ENCODE measurements around the gene ELSPBP1. TPM values are rescaled to one million over a fixed set of nuclear protein-coding genes. Genes with fewer than 3 reads are reported as not detected.

The ELSPBP1 gene
- polyA plus RNA-seq, 1 of the 3 experiments (the other 2 are of a cell fraction) = not detected

DNA sequence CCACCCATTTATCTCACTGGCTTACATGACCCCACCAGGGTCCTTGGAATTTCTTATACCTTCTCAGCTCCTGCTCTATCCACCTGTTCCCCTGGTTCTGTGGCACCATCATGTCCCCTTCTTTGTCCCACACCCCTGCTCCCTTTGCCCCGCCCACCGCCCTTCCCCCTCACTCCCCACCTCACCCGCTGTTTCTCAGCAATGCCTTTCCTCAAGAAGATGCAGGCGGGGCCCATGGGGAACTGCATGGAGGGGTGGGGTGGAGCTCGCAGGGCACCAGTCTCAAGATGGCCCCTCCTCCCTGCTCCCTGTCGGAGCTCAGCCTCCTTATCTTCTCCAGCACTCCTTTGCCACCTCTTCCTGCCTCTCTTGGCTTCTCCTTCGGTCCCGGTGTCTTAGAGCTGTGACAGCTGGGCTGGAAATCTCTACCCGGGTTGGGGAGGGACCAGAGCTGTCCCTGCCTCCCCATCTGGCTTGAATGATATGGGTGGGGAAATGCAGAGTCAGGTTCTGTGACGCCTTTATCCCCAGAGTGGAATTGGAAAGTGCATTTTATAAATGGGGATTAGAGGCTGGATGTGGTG lies 49.3 kb downstream of the ELSPBP1 start, which contains the start of gene CABP5:
TSS of gene CABP5 (minus strand) at position 405 of the 584 bp plus-strand sequence. CDS start at position 248, 157 bp downstream.
- ChIA-PET CTCF (interaction anchor here (0.7 kb wide), 1 partner anchor 67 kb away, joined by 4 read pairs; the partner anchor contains the start of gene PLA2G4C), POLR2A (no interaction called here)
- Histone ChIP-seq H2AFZ (ENCODE audit: low read depth) (no peak within 1 kb of the TSS), H3K79me2 (ENCODE audit: insufficient read depth) (no peaks in the 10 kb centered on the region), H3F3A (replicated peaks; ENCODE audit: insufficient read depth) (no peaks in the 10 kb centered on the region), H3K36me3 (replicated peaks in 1 of 2; ENCODE audit: control insufficient read depth in 1 of 2, insufficient read depth in 2 of 2, low read length in 1 of 2) (no peaks in the 10 kb centered on the region), H3K4me3 (ENCODE audit: low read depth in 2 of 2, low read length in 1 of 2) (no peak within 1 kb of the TSS), H3K4me2 (no peak within 1 kb of the TSS), H4K20me1 (ENCODE audit: insufficient read depth) (no peaks in the 10 kb centered on the region), H3K9ac (no peak within 1 kb of the TSS), H3K4me1 (ENCODE audit: control insufficient read depth in 1 of 2, insufficient read depth in 2 of 2, low read depth in 1 of 2, low read length in 1 of 2) (no peaks in the 10 kb centered on the region), H3K27ac (ENCODE audit: low read depth in 2 of 2, low read length in 1 of 2) (no peak within 1 kb of the TSS), H3K27me3 (ENCODE audit: insufficient read depth) (peaks cover 22% of the 10 kb centered on the region; the same call in 1 of the 2 replicates), H3K9me3 (no peaks in the 10 kb centered on the region), H3K9me2 (no peaks in the 10 kb centered on the region)
- TF ChIP-seq, protein P1, sequence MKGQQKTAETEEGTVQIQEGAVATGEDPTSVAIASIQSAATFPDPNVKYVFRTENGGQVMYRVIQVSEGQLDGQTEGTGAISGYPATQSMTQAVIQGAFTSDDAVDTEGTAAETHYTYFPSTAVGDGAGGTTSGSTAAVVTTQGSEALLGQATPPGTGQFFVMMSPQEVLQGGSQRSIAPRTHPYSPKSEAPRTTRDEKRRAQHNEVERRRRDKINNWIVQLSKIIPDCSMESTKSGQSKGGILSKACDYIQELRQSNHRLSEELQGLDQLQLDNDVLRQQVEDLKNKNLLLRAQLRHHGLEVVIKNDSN (IDR thresholded peaks at IDR 0.05; ENCODE audit: borderline replicate concordance, low read depth) = no peak
- TF ChIP-seq RCOR1 (IDR thresholded peaks at IDR 0.05; ENCODE audit: low read length) (no peak), TCF12 (IDR thresholded peaks at IDR 0.05) (no peak), RFX5 (IDR thresholded peaks at IDR 0.05; ENCODE audit: low read length) (no peak), EP300 (IDR thresholded peaks at IDR 0.05; ENCODE audit: borderline replicate concordance in 1 of 2, low read depth in 1 of 2, low read length in 1 of 2) (no peak), RAD21 (IDR thresholded peaks at IDR 0.05; ENCODE audit: low read length) (no peak), FOXJ3 (CRISPR knock-in tag; IDR thresholded peaks at IDR 0.05) (no peak), NFIC (IDR thresholded peaks at IDR 0.05; ENCODE audit: borderline replicate concordance) (no peak), SIN3A (IDR thresholded peaks at IDR 0.05; ENCODE audit: borderline replicate concordance, low read depth, low read length) (no peak), GATA2 (CRISPR knock-in tag; IDR thresholded peaks at IDR 0.05) (no peak), FOSL2 (IDR thresholded peaks at IDR 0.05; ENCODE audit: borderline replicate concordance, low read depth) (no peak), GABPA (IDR thresholded peaks at IDR 0.05; ENCODE audit: low read depth) (no peak)
- TF ChIP-seq, protein P2, sequence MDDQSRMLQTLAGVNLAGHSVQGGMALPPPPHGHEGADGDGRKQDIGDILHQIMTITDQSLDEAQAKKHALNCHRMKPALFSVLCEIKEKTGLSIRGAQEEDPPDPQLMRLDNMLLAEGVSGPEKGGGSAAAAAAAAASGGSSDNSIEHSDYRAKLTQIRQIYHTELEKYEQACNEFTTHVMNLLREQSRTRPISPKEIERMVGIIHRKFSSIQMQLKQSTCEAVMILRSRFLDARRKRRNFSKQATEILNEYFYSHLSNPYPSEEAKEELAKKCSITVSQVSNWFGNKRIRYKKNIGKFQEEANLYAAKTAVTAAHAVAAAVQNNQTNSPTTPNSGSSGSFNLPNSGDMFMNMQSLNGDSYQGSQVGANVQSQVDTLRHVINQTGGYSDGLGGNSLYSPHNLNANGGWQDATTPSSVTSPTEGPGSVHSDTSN (IDR thresholded peaks at IDR 0.05) = no peak
- TF ChIP-seq, protein P3, sequence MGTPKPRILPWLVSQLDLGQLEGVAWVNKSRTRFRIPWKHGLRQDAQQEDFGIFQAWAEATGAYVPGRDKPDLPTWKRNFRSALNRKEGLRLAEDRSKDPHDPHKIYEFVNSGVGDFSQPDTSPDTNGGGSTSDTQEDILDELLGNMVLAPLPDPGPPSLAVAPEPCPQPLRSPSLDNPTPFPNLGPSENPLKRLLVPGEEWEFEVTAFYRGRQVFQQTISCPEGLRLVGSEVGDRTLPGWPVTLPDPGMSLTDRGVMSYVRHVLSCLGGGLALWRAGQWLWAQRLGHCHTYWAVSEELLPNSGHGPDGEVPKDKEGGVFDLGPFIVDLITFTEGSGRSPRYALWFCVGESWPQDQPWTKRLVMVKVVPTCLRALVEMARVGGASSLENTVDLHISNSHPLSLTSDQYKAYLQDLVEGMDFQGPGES (IDR thresholded peaks at IDR 0.05; ENCODE audit: low read depth, low read length) = no peak
- TF ChIP-seq, protein P4, sequence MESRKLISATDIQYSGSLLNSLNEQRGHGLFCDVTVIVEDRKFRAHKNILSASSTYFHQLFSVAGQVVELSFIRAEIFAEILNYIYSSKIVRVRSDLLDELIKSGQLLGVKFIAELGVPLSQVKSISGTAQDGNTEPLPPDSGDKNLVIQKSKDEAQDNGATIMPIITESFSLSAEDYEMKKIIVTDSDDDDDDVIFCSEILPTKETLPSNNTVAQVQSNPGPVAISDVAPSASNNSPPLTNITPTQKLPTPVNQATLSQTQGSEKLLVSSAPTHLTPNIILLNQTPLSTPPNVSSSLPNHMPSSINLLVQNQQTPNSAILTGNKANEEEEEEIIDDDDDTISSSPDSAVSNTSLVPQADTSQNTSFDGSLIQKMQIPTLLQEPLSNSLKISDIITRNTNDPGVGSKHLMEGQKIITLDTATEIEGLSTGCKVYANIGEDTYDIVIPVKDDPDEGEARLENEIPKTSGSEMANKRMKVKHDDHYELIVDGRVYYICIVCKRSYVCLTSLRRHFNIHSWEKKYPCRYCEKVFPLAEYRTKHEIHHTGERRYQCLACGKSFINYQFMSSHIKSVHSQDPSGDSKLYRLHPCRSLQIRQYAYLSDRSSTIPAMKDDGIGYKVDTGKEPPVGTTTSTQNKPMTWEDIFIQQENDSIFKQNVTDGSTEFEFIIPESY (IDR thresholded peaks at IDR 0.05; ENCODE audit: borderline replicate concordance, low read depth) = no peak
- DNase-seq = no peak
- 3% methylated on average over 10 of the region's 10 CpGs for WGBS (ENCODE audit: low lambda C conversion rate)
